GDM1 (cell line): Measurements from ENCODE around the gene FGF2.
A peak's percentile ranks its signal among the peaks of the same experiment; 100 is the strongest.
"Not testable (repeated sequence)": the region's sequence is repeated elsewhere in the genome, so short reads cannot be mapped to it uniquely, and the experiment has no call there.

Experiments used
- DNase-seq: peaks from one replicate; lab custom pipeline; 2025; lab: John Stamatoyannopoulos, UW

Gene FGF2

DNA sequence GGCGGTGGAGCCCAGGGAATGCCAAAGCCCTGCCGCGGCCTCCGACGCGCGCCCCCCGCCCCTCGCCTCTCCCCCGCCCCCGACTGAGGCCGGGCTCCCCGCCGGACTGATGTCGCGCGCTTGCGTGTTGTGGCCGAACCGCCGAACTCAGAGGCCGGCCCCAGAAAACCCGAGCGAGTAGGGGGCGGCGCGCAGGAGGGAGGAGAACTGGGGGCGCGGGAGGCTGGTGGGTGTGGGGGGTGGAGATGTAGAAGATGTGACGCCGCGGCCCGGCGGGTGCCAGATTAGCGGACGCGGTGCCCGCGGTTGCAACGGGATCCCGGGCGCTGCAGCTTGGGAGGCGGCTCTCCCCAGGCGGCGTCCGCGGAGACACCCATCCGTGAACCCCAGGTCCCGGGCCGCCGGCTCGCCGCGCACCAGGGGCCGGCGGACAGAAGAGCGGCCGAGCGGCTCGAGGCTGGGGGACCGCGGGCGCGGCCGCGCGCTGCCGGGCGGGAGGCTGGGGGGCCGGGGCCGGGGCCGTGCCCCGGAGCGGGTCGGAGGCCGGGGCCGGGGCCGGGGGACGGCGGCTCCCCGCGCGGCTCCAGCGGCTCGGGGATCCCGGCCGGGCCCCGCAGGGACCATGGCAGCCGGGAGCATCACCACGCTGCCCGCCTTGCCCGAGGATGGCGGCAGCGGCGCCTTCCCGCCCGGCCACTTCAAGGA, at the start of gene FGF2:
Gene FGF2 (plus strand): TSS at position 279 of the 705 bp plus-strand sequence. CDS start 344 bp downstream, at position 623.
- DNase-seq: no peak

DNA sequence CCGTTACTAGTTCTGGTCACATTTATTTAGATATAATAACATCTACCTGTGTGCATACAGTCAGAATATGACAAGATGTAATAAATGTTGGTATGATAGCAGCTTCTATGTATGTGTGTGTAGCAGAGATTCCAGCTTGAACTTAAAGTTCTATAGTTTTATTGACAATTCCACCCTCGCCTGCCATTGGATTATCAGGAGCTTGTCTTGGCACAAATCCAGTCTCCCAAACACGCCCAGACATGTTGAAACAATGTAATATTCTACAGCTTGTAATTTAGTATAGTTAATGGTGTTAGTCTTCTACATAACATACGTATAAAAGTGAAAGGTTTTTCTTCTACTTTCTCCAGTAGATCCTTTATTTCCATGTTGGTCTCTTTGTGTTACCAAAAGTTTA, 49.7 kb upstream of the FGF2 start:
- no peak for DNase-seq

DNA sequence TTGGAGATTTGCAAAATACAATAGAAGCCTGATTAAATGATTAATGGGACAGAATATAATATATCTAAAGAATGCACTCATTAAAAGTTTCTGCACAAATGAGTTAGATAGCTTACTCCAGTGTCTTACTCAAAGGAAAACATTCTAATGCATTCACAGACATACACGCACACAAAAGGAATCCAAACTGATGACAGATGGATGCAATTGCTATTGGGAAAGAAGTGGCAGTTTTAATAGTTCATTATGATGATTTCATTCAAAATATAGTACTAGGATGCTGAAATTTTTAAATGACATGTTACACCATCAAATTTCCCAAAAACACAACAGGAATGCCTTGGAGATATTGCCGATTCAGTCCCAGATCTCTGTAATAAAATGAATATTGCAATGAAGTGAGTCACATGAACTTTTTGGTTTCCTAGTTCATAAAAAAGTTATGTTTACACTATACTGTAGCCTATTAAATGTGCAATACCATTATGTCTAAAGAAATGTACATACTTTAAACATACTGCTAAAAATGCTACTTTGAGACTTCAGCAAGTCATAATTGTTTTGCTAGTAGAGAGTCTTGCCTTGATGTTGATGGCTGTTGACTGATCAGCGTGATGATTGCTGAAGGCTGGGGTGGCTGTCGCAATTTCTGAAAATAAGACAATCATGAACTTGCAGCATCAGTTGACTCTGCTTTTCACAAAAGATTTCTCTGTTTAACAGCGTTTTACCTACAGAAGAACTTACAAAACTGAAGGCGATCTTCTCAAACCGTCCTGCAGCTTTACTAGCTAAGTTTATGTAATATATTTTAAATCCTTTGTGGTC, 48.6 kb upstream of the FGF2 start:
- no peak for DNase-seq

DNA sequence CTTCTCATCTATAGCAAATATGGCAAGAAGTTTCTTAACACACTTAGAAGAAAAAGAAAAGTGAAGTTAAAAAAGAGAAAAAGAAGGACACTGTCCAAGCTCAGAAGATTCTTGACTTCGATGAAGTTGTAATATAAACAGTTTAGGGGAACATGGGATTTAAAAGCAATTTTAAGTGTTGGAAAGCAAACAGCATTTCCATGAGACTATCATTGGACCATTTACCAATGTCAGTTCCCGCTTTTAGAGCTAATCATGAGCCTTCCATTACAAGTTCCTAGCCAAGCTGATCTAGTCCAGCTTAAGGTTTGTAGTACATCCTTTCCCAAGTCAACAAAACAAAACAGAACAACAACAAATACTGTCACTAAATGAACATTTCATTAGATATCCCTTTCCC, 45.1 kb upstream of the FGF2 start:
- DNase-seq: no peak

DNA sequence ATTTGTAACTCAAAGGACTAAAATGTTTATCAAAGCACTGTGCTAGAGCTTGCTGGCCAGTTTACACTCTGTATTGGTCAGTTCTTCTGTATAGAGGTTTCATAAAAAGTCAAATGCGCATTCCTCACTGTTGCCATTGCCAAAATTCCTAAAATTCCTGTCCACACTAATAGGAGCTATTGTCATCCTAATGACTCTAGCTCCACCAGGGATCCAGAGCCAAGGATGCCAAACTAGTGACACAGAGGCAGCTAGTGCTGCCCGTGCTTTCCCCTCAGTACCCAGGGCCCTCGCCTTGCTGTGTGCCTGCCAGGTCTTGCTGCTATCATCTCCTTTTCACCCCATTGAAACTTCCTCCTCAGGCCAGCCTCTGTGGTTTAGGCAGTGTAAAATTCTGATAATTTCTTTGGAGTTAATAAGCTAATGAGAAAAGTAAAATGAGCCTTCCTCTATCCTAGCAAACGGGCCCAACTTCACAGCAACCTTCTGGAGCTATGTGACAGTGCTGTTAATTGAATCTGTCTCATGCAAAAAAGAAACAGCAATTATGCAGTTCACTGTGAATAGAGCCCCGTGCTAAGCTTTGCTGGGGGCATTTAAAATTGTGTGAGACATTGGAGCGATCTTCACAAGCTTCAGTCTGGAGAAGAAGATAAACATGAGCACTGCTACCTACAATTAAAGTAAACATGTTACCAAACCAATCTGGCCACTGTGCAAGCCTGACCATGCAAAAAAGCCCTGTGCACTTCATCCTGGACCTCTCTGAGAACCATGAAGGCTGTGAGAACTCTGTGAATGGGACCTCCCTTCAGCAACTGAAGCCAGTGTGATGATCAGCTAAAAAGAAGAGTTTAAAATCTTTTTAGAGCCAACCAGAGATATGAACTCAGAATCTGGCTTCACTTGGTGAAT, 43.1 kb upstream of the FGF2 start:
- DNase-seq: no peak

DNA sequence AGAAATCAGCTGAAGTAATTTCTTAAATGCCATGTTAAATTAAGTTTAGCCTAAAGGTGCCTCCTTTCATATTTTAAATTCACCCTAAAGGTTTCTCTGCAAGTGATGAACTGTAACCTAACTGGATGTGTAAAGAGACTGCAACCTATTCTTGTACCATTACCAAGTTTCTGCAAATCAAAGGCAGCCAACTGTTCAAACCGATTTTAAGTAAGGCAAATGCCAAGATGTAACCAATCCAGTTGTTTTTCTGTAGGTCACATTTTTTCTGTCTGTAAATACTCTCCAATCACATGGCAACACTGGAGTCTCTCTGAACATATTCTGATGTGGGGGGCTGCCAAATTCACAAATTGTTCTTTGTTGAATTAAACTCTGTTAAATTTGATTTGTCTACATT, 42.4 kb upstream of the FGF2 start:
- no peak for DNase-seq

DNA sequence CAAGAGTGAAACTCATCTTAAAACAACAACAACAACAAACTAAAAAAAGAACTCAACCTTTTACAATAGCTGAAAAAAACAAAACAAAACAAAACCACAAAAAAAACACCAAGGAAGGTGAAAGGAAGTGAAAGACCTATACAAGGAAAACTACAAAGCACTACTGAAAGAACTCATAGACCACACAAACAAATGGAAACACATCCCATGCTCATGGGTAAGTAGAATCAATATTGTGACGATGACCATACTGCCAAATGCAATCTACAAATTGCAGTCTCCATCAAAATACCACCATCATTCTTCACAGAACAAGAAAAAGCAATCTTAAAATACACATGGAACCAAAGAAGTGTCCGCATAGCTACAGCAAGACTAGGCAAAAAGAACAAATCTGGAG, 41.5 kb upstream of the FGF2 start:
- DNase-seq: no peak

DNA sequence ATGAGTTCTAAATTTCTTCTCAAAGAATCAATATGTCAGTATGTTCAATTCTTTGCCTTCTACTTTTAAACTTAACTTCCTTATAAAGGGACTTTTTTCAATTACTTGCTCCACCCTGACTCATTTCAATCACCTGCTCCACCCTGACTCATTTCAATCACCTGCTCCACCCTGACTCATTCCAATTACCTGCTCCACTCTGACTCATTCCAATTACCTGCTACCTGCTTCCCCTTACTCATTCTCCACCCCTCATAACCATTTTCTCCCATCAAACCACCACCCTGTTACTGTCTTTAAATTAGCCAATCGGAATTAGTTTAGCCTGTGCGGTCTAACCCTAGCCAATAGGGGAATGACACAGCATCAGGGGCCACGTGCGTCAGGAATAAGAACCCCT, 40.3 kb upstream of the FGF2 start:
- not testable (repeated sequence) for DNase-seq

DNA sequence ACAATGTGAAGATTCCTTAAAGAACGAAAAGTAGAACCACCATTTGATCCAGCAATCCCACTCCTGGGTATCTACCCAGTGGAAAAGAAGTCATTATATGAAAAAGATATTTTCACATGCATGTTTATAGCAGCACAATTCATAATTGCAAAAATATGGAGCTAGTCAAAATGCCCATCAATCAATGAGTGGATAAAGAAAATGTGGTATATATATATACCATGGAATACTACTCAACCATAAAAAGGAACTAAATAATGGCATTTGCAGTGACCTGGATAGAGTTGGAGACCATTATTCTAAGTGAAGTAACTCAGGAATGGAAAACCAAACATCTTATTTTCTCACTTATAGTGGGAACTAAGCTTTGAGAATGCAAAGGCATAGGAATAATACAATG, 39.7 kb upstream of the FGF2 start:
- not testable (repeated sequence) for DNase-seq

DNA sequence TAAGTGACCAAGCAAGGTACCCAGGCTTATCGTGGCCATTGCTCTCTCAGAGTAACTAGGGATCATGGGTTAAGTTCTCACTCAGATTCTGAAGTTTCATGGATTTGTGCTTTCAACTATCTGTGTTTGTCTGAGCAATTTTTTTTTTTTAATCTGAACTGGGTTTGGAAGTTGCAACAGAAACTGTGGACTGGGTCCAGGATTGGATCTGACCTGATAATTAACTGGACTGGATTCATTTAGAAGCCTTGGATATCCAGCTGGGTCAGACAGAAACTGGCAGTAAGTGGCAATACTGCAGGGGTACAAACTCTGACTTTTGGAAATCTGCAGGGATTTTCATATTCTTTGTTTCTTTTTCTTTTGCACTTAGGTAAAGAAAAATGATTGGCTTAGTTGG, 38.7 kb upstream of the FGF2 start:
- DNase-seq: no peak

DNA sequence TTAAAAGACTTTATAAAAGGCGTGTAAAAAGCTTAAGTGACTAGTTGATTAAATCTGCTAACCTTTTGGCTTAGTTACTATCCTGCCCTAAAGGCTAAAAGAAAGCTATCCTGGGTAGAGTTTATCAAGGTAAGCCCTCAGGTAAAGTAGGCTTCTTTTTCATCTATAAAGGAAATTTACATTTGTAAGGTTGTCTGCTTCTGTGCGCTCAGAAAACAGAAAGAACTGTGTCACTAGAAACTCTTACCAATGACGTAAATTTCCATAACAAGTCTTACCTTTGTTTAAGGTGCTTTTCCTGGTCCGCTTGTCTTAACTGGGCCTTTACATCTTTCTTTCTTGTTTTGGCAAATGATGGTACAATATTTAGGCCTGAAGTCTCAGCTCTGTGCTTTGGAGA, 37.7 kb upstream of the FGF2 start:
- DNase-seq: no peak

DNA sequence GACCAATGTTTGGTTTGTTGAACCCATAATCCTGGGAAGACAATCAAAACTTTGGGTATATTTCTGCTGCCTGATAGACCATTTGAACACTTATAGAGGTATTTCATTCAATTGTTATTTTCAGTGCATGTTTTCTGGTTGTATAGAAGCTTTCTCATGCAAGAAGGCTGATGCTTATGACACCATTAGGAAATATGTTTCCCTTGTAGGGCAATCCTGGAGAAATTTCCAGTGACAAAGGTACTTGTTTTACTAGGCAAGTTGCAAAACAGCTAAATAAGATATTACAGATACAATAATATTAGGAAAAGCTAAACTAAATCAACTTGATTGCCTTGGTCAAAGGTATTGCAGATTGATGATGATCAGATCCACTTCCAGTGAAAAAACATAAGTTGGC, 32.8 kb upstream of the FGF2 start:
- no peak for DNase-seq

DNA sequence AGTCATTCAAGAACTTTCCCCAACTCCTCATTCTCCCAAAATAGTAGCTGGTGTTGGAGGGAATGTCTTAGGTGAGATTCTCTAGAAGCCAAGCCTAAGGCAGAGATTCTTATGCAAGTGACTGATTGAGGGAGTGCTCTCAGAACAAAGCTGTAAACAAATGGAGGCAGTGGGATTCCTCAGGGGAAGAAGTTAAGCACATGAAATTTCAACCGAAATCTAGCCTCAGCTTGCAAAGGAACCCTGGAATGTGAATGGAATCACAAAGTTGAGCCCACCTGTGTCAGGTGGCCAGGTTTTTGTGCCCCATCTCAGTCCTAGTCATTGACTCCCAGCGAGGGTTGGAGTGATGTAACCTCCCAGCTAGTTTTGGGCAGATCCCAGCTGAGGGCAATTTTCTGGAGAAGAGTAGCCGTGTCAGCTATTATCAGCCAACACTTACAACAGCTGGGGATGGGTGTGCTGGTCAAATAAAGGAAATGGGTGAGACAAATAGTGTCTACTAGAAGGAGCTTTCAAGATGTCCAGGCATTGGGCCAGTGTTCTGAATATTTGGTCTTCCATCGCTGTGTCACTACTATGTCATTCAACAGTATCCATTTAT, 29.7 kb upstream of the FGF2 start:
- DNase-seq: no peak

DNA sequence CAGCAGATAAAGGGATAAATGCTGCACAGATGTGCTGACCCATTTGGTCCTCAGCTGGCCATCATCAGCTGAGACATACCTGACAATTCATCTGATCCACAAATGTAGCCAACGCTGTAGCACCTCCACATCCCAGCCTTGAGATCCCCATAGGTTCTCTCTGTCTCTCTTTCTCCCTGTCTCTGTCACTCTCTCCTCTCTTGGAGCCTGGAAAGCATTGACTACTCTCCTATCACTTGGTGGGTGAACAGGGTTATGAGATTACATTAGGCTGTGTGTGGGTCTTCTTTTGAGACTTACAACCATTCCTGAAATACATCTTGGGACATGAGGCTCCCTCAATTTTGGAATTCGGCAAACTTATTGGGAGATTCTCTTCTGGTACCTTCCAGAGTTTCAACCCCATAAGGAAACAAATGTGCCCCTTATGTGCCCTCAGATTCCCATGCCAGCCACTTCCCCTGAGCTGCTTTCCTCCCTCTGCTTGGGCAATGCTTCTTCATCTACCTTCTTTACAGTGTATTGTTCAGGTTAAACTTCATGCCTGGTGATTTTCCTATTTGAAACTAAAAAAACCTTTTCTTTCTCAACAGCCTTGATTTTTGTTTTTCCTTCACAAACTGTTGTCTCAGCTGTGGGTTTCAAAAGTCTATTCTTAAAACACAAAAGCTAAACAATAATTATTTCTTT, 29.1 kb upstream of the FGF2 start:
- DNase-seq: no peak

DNA sequence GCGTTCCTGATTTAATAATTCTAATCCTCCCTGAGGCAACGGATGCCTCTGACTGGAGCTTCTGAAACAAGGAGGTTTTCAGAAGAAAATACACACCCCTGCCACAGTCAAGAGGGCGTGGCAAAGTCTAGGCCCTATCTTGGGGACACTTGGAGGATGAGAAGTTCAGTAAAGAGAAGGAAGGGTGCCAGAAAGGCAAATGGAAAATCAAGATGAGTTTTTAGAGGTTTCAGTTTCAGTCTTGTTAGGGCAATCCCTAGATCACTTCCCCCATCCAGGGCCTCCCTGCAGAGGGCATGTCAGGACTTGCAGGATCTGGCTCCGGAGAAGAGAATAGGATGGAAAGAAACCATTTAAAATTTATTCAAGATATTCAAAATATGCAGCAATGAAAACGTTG, 28.5 kb upstream of the FGF2 start:
- peak; percentile 54 for DNase-seq

DNA sequence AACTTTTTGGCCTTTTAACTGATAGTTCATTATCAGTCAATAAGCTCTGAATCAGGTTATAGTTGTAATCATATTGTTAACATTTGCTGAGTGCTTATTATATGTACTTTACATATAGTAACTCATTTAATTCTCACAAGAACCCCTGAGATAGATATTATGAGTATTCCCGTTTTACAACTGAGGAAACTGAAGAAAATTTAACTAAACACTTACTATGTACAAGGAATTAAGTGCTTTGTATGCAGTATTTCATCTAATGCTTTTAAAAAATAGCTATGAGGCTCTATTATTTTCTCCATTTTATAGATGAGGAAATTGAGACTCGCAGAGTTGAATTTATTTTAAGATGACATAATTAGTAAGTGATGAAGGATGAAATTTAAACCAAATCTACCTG, 27.7 kb upstream of the FGF2 start:
- no peak for DNase-seq

DNA sequence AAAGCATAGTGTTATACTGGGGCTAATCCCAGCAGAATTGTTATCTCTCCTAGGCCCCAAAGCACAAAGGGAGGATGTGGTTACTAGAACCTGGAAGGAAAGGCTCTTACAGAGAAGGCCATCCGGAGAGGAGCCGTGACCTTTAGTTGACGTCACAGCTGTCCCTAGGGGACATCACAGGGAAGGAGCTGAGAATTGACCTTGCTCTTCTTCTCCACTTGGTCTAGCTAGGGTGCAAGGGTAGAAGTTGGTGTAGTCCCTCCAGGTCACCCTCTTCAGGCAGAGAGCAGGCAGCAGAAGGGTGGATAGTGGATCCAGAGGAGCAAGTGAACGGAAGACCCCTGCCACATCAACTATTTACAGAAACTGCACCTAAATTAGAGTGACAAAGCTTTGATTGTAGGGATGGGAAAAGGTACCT, 22.8 kb upstream of the FGF2 start:
- DNase-seq: no peak

DNA sequence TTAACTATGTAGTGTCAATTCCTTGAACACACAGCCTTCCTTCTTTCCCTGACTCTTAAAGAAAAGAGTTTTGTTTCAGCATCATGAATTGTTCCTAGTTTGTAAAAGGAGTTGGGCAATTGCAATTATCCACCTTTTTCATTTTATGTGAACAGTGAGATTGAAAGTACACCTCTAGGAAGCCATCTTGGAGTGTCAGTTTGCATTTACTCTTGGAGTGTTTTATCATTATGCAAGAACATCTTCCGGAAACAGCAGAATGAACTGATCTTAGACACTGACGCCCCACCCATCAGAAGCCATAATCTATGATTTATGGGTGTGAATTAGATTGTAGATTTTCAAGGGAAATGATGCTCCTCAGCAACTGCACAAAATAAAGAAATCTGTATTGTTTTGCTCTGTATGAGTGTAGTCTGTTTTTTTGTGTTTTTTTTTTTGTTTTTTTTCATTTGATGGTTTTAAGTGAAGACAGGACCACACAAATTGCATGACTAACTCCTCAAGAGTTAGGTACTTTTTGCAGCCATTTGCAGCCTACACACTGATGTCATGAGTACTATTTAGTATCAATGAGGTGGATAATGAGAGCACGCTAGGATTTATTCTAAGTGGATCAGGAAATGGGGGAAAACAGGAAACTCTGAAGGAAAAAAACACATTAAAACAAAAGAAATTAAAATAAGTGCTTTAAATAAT, 19.5 kb upstream of the FGF2 start:
- DNase-seq: no peak

DNA sequence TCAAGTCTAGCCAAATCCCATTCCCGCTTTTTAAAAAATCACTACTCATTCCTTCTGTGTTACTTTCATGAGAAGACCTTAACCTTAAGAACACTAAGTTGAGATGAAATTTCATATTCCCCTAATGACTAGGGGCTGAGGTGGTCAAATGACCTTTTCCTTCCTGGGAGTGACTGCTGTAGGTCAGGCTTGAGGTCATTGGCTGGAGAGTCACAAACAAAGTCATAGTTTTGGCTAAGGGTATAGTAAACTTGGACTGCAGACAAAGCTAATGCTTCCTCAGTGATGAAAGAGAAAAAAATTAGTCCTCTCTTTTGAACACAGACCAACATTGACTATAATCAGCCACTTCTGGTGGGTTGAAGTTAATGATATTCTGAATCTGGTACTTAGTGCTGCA, 16.0 kb upstream of the FGF2 start:
- no peak for DNase-seq

DNA sequence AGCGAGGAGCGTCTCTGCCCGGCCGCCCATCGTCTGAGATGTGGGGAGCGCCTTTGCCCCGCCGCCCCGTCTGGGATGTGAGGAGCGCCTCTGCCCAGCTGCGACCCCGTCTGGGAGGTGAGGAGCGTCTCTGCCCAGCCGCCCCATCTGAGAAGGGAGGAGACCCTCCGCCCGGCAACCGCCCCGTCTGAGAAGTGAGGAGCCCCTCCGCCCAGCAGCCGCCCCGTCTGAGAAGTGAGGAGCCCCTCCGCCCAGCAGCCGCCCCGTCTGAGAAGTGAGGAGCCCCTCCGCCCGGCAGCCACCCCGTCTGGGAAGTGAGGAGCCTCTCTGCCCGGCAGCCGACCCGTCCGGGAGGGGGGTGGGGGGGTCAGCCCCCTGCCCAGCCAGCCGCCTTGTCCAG, 14.8 kb upstream of the FGF2 start:
- not testable (repeated sequence) for DNase-seq

DNA sequence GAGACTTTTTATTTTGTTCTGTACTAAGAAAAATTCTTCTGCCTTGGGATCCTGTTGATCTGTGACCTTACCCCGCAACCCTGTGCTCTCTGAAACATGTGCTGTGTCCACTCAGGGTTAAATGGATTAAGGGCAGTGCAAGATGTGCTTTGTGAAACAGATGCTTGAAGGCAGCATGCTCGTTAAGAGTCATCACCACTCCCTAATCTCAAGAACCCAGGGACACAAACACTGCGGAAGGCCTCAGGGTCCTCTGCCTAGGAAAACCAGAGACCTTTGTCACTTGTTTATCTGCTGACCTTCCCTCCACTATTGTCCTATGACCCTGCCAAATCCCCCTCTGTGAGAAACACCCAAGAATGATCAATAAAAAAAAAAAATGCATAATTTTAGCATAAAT, 13.8 kb upstream of the FGF2 start:
- DNase-seq: not testable (repeated sequence)
